Hematopoietic multipotent progenitor cell treated with erythropoietin and hydrocortisone succinate and interleukin-3 and kit ligand, for 8 days (in vitro differentiated cells): ENCODE data around the gene STAT3.
"Not testable (repeated sequence)": the region's sequence is repeated elsewhere in the genome, so short reads cannot be mapped to it uniquely, and the experiment has no call there.

ENCODE experiments used
- DNase-seq: peaks from one replicate; pipeline ENCODE4 v3.0.0-alpha.2; 2015

Gene STAT3

DNA sequence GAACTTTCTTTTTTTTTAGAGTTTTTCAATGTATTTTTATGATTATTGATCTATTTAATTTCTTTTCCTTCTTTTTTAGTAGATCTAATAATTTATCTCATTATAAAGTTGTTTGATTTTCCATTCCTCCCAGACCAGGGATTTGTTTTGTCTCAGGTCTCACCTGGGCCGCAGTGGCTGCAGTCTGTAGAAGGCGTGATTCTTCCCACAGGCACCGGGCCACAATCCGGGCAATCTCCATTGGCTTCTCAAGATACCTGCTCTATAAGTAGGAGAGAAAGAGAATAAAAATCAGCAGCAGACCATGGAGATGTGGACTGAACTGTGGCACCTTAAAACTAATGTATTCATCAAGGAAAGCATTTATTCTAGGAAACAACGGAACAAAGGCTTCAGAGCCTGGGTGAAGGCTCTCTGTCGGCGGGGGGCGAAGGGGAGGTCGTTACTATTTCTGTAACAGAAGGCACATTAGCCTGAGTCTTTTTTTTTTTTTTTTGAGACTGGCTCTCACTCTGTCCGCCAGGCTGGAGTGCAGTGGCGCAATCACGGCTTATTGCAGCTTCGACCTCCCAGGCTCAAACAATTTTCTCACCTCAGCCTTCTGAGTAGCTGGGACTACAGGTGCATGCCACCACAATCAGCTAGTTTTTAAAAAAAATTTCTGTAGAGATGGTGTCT is 42.7 kb downstream of the STAT3 start:
- no peak for DNase-seq

DNA sequence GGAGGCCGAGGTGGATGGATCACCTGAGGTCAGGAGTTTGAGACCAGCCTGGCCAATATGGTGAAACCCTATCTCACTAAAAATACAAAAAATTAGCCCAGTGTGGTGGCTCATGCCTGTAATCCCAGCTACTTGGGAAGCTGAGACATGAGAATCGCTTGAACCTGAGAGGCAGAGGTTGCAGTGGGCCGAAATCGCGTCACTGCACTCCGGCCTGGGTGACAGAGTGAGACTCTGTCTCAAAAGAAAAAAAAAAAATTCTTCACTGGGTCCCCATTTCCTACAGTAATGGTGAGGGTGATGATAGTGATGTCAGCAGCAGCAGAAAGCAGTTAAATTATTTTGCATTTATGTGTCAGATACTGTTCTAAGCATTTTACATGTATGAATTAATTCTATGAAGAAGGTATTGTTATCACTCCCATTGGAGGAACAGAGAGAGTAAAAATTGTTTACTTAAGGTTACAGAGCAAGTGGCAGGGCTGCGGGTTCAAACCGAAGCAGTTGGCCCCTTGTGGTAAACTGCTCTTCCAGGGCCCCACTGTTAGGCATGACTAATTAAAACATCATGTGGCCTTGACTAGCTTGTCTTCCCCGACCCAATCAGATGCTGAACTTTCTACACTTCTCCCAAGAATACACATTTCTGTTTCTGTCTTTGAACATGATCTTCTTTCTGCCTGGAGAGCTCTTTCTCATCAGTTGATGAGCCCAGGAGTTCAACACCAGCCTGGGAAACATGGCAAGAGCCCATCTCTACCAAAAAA is 45.8 kb downstream of the STAT3 start:
- DNase-seq, result peak; percentile 57

DNA sequence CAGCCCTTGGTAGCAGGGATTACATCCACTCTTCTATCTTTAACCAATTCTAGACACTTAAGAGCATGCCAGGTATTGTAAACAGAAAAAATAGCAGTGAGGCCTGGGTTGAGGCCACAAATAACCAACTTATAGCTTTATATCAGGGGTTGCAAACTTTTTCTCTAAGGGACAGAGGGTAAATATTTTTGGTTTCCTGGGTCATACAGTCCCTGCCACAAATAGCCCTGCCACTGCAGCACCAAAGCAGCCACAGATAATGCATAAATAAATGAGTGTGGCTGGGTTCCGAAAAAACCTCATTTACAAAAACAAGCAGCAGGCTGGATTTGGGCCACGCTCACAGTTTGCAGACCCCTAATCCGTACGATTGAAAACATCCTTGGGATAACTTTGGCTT is 46.7 kb downstream of the STAT3 start:
- no peak for DNase-seq

GRCh38 chr17:42340691-42341127 is 47.5 kb downstream of the STAT3 start:
- DNase-seq, result no peak

DNA sequence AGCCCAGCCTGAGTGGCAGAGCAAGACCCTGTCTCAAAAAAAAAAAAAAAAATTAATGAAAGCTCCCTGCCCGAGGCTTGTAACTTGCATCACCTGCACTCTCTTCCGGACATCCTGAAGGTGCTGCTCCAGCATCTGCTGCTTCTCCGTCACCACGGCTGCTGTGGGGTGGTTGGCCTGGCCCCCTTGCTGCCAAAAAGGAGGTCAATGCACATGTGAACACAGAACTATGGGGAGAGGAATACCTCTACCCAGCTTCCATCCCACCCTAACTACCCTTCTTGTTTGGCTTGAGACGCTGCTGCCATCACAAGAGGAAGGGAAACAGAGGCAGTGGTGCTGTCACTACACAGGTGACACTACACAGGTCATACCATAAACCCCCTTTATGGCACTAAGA is 49.0 kb downstream of the STAT3 start:
- DNase-seq, result no peak

DNA sequence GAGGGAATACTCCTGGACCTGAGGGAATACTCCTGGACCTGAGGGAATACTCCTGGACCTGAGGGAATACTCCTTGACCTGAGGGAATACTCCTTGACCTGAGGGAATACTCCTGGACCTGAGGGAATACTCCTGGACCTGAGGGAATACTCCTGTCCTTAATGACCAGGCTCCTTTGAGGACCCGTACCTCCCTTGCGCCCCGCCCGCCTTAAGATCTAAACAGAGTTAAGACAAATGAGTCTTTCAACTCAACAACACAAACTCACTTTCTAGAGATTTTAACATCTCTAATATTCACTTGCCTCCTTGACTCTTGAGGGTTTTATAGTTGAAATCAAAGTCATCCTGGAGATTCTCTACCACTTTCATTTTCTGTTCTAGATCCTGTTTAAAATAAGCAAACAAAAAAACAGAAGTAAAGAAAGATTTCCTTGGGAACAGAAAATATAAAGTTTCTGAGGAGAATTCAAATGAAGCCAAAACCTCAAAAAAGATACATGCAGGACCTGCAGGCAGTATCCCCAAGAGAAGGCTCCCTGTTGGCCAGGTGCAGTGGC is 49.7 kb downstream of the STAT3 start:
- no peak for DNase-seq

DNA sequence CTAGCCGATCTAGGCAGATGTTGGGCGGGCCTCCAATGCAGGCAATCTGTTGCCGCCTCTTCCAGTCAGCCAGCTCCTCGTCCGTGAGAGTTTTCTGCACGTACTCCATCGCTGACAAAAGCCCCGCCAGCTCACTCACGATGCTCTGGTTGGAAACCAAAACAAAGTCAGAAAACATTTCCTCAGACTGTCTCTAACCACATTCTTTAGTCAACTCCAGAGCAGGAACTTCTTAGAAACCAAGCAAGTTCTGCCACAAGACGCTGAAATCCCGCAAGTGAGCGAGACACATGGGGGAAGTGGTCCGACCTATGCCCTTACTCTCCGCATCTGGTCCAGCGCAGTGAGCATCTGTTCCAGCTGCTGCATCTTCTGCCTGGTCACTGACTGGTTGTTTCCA is 50.8 kb downstream of the STAT3 start:
- DNase-seq, result no peak

- peak; percentile 9 for DNase-seq
Measured at GRCh38 chr17:42334677-42335076, 53.6 kb downstream of the STAT3 start.

DNA sequence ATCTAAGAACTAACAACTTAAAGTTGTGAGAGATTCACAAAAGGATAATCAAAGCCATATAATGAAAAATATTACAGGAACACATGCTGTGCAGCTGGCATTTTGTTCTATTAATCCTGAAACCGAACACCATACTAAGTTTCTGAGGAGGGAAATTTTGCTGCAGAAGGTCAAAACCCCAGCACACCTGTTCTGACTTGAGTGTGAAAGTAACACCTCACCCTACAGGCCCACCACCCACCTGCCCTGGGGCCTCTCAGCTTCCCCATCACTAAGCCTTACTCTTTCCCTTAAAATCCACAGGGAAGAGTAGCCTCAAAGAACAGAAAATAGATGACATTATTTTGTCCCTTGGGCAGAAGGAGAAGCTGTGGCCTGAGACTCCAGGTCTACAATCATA is 55.2 kb downstream of the STAT3 start:
- DNase-seq, result no peak

DNA sequence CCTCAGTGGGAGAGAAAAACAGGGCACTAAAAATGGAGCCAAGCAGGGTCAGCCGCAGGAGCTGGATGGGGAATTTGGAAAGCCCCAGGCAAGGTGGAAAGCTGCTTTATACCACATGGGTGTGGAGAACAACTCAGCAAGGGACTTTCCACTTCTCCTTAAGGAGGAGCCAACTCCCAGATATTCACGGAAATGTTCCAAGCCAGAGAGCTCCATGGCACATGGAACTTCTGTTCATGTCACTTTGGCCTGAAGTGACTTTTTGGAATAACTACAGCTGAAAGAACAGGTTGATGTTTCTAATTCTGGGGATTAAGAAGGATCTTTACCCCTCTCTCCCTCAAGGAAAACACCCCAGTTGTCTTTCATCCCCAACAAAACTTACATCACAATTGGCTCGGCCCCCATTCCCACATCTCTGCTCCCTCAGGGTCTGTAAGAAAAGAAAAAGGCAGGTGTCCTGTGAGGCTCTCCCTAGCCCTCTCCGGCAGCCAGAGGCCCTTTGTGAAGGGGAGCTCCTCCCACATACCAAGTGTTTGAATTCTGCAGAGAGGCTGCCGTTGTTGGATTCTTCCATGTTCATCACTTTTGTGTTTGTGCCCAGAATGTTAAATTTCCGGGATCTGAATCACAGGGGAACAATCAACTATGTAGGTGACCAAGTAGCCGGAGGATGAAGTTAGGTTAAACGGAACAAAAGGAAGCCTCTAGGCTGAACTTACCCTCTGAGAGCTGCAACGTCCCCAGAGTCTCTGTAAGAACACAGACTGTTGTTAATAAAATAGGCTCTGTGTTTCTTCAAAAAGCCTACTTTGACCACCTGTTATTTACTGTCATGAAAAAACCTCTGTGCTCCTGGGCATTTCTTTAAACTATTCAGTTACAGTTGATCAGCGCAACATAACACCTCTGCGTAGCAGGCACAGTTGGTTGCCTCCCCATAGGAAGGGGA is 58.9 kb downstream of the STAT3 start:
- DNase-seq, result no peak

- no peak for DNase-seq
Measured at GRCh38 chr17:42325026-42325425, 63.2 kb downstream of the STAT3 start.

DNA sequence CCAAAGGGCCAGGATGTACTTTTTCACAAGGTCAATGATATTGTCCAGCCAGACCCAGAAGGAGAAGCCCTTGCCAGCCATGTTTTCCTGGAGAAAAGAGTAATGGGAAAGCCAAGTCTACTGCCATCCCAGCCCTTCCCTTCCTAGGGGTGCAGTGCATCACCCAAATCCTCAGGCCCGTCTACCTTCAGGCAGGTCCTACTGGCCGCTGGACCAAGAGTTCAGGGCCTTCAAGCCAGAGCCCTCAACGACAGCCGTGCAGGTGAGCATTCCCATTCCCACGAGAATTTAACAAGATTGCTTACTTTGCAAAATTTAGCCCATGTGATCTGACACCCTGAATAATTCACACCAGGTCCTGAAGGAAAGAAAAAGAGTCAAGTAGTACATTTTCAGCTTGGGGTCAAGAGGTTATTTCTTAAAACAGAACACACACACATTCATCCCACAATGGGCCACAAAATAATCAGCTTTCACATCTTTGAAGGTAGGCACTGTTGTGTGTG is 64.9 kb downstream of the STAT3 start:
- no peak for DNase-seq

DNA sequence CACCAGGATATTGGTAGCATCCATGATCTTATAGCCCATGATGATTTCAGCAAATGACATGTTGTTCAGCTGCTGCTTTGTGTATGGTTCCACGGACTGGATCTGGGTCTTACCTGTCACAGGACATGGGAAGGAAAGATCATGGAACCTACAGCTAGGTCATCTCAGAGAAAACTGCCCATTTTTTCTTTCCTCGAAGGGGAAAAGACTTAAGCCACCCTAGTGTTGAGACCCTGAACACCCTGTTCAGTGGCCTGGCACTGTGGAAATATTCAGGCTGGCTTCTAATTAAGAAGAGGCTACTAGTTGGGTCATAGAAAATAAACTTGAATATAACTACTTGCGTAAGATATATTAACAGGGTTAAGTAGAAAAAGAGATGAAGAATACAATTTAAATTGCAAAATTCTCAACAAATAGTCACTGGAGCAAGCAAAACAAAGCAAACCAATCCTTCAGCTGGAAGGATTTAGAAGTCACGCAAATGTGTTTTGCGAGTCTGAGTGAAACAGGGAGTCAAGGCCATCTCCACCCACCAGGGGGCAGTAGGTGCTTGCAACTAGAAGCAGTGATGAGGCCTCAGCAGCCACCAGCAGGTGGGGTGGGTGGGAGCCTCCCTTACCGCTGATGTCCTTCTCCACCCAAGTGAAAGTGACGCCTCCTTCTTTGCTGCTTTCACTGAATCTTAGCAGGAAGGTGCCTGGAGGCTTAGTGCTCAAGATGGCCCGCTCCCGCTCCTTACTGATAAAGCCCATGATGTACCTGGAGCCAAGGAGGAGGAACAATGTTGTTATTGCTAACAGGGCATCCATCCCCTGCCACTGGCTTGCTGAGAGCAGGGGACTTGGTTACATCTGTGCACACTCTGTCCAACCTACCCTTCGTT is 65.6 kb downstream of the STAT3 start:
- peak; percentile 96 for DNase-seq

GRCh38 chr17:42321555-42321954 is 66.7 kb downstream of the STAT3 start:
- DNase-seq, result no peak

GRCh38 chr17:42317967-42318366 is 70.3 kb downstream of the STAT3 start:
- DNase-seq, result not testable (repeated sequence)

GRCh38 chr17:42317266-42317845 is 70.9 kb downstream of the STAT3 start:
- DNase-seq, result peak; percentile 69

DNA sequence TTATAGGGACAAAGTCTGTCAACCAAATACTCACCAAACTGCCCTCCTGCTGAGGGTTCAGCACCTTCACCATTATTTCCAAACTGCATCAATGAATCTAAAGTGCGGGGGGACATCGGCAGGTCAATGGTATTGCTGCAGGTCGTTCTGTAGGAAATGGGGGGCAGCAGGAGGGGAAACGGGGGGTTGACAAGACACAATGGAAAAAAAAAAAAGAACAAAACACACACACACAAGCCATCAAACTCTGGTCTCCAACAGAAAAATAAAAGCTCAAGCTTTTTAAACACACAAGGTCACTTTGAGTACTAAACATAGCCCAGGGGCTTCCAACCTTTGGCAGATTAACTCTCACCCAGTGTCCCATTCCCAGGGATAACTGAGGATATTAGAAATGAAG is 71.5 kb downstream of the STAT3 start:
- DNase-seq, result no peak

DNA sequence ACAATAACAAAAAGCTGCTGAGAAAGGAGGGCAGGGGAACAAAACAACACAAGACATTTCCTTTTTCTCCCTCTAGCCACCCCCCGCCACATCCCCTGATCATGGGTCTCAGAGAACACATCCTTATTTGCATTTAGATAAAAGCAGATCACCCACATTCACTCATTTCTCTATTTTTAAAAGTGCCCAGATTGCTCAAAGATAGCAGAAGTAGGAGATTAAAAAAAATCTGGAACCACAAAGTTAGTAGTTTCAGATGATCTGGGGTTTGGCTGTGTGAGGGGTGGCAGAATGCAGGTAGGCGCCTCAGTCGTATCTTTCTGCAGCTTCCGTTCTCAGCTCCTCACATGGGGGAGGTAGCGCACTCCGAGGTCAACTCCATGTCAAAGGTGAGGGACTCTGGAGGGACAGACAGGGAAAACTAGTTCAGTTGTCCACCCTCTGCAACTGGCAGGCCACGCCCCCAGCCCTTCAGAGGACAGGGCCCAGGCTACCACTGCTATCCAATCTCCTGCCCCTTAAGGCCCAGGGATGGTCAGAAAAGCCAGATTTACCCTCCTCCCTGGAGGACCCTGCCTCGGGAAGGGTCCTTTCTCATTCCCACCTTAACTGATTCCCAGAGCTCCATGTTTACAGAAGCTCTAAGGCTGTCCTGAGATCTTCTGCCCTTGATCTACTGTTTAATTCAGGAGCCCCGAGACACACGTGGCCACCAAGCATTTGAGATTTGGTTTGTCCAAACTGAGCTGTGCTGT is 72.7 kb downstream of the STAT3 start:
- peak; percentile 57 for DNase-seq

DNA sequence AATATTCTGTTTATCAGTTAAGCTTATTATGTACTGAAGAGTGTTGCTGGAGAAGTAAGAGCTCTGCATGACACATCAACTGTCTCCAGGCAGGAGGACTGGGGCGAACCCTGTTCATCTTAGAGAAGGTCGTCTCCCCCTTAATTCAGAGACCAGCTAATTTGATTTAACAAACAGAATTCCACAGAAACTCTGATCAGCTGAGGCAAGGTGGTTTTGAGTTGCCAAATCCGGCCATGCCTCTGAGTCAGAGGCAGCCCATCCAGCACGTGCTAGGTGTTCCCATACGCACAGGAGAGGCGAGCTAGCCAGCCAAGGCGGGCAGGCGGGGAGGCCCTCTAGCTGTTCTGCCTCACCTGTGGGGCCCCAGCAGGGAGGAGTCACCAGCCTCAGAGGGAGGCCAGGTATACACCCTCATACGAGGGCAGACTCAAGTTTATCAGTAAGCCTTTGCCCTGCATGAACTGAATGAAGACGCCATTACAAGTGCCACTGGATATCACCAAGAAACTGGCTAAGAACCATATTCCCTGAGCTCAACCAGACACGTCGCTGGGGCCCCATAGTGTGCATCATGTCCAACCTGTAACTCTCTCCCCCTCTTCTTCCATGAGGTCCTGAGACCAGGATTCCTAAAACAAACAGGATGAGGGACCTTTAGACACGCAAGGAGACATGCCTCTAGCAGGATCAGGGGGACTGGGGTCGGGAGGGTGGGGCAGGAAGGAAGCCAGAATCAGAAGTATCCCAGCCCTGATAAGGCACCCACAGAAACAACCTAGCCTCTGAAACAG is 74.3 kb downstream of the STAT3 start:
- peak; percentile 86 for DNase-seq

GRCh38 chr17:42313389-42313772 is 74.9 kb downstream of the STAT3 start:
- DNase-seq, result no peak
